ENCODE data around the gene KLHL40.

DNA sequence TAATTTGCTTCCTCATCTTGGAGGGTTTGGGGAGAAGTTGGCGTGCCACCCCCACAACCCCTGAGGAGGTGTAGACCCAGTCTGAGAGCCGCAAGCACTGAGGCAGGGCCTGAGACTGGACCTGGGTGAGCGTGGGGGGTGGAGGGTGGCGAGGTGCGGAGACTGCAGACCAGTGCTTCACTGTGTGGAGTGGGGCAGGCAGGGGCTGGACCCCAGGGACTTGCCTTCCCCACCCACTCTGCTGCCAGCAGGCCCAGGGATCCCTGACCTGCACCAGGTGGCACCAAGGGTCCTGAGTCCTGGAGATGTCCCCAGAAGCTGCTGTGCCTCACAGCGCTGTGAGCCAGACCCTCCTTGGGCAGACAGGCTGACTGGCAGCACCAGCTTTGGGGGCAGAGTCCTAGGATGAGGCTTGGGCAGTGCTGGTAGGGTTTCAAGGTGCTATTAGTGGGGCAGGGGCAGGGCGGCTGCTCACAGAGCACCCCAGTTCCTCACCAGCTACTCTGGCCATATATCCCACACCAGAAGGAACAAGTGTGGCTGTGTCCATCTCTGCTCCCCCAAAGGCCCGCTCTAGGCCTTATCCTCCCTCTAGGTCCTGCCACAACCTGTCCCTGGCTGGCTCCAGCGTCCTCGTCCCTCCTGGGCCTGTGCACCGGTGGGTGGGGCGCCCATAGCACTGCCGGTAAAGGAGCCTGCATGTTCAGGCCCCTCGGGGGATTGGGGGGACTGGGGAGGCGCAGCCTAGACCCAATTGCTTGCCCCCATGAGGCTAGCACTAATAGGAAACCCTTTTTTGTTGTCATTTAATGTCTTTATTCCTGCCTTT, 20.1 kb upstream of the KLHL40 start:
- no peak for TF ChIP-seq EZH2 (IDR thresholded peaks at IDR 0.05; ENCODE audit: borderline replicate concordance, low read depth, low read length, severe bottlenecking)
- TF ChIP-seq, protein P1, sequence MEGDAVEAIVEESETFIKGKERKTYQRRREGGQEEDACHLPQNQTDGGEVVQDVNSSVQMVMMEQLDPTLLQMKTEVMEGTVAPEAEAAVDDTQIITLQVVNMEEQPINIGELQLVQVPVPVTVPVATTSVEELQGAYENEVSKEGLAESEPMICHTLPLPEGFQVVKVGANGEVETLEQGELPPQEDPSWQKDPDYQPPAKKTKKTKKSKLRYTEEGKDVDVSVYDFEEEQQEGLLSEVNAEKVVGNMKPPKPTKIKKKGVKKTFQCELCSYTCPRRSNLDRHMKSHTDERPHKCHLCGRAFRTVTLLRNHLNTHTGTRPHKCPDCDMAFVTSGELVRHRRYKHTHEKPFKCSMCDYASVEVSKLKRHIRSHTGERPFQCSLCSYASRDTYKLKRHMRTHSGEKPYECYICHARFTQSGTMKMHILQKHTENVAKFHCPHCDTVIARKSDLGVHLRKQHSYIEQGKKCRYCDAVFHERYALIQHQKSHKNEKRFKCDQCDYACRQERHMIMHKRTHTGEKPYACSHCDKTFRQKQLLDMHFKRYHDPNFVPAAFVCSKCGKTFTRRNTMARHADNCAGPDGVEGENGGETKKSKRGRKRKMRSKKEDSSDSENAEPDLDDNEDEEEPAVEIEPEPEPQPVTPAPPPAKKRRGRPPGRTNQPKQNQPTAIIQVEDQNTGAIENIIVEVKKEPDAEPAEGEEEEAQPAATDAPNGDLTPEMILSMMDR (IDR thresholded peaks at IDR 0.05; ENCODE audit: extremely low read depth in 1 of 2, insufficient read depth in 1 of 2, low read depth in 1 of 2, low read length in 2 of 2) = no peak
- TF ChIP-seq, protein P2, sequence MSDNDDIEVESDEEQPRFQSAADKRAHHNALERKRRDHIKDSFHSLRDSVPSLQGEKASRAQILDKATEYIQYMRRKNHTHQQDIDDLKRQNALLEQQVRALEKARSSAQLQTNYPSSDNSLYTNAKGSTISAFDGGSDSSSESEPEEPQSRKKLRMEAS (IDR thresholded peaks at IDR 0.05; ENCODE audit: insufficient read depth, insufficient read length) = no peak
- no peak for TF ChIP-seq POLR2A (IDR thresholded peaks at IDR 0.05; ENCODE audit: low read depth, low read length)
- TF ChIP-seq MYC (IDR thresholded peaks at IDR 0.05; ENCODE audit: low read depth, low read length) = no peak
